GM15510 (cell line): ENCODE results near the gene PPP1R1A.

Source experiments
- POLR2A ChIP-seq: IDR thresholded peaks from 3 replicates; pipeline ENCODE4 v1.6.1; 2011; ENCODE audit warnings: borderline replicate concordance; ENCODE audit not compliant: insufficient read length; ENCODE audit errors: extremely low read depth

The PPP1R1A gene

GRCh38 chr12:54586620-54587019 lies 1.8 kb downstream of the PPP1R1A start:
- TF ChIP-seq POLR2A, result no peak

- no peak for TF ChIP-seq POLR2A
Observed at GRCh38 chr12:54585243-54585642, 3.2 kb downstream of the PPP1R1A start.

- no peak for TF ChIP-seq POLR2A
Observed at GRCh38 chr12:54584128-54584527, 4.3 kb downstream of the PPP1R1A start.

GRCh38 chr12:54583726-54584125 lies 4.7 kb downstream of the PPP1R1A start:
- no peak for TF ChIP-seq POLR2A

GRCh38 chr12:54581412-54581811 lies 7.0 kb downstream of the PPP1R1A start:
- no peak for TF ChIP-seq POLR2A

GRCh38 chr12:54579696-54580333 lies 8.6 kb downstream of the PPP1R1A start:
- no peak for TF ChIP-seq POLR2A

- TF ChIP-seq POLR2A, result no peak
Observed at GRCh38 chr12:54579258-54579657, 9.2 kb downstream of the PPP1R1A start.

- no peak for TF ChIP-seq POLR2A
Observed at GRCh38 chr12:54578778-54579177, 9.7 kb downstream of the PPP1R1A start.

- TF ChIP-seq POLR2A, result no peak
Observed at GRCh38 chr12:54572881-54573280, 15.6 kb downstream of the PPP1R1A start.

GRCh38 chr12:54571193-54572188 lies 17.0 kb downstream of the PPP1R1A start:
- no peak for TF ChIP-seq POLR2A

- no peak for TF ChIP-seq POLR2A
Observed at GRCh38 chr12:54569995-54570528, 18.4 kb downstream of the PPP1R1A start.

GRCh38 chr12:54569072-54569471 lies 19.4 kb downstream of the PPP1R1A start:
- no peak for TF ChIP-seq POLR2A

- no peak for TF ChIP-seq POLR2A
Observed at GRCh38 chr12:54566792-54567191, 21.7 kb downstream of the PPP1R1A start.

GRCh38 chr12:54565986-54566544 lies 22.4 kb downstream of the PPP1R1A start:
- no peak for TF ChIP-seq POLR2A
